HCT116 (cell line): Measurements from ENCODE around the gene TMEM242.

ENCODE experiments used
- POLR2A ChIP-seq: IDR thresholded peaks from 2 replicates; pipeline ENCODE4 v1.7.0; 2011; ENCODE audit warnings: borderline replicate concordance; ENCODE audit not compliant: insufficient read depth, insufficient read length; ENCODE audit errors: extremely low read depth
- POLR2AphosphoS5 ChIP-seq: IDR thresholded peaks from 2 replicates; pipeline ENCODE4 v1.6.1; 2011; ENCODE audit warnings: mild to moderate bottlenecking, low read depth, low read length, moderate library complexity
- TCF7L2 ChIP-seq: IDR thresholded peaks from 2 replicates; pipeline ENCODE4 v1.7.0; 2011; ENCODE audit warnings: borderline replicate concordance, inconsistent platforms; ENCODE audit not compliant: insufficient read depth, insufficient read length; ENCODE audit errors: extremely low read depth

- TF ChIP-seq POLR2A = no peak
- TF ChIP-seq POLR2AphosphoS5 = no peak
- TF ChIP-seq TCF7L2 = no peak
These were observed 10.2 kb upstream of the TMEM242 start for GRCh38 chr6:157333537-157333936.
